Ramos (cell line): ENCODE results near the gene LPP.

Experiments
- in situ Hi-C: fragments of 300-500 bp; cut with MboI; formaldehyde crosslinking; loops from one replicate; pipeline ENCODE4 v1.14.3; 2022; ENCODE audit warnings: low sequenced_read_pairs; ENCODE audit not compliant: unreplicated experiment

LPP gene

GRCh38 chr3:188671971-188672370 lies 518.0 kb downstream of the LPP start:
- in situ Hi-C loops, result no loop called here

- in situ Hi-C loops, result no loop called here
These were observed 518.9 kb downstream of the LPP start for GRCh38 chr3:188672840-188673239.

- in situ Hi-C loops, result no loop called here
These were observed 519.8 kb downstream of the LPP start for GRCh38 chr3:188673646-188674186.

- in situ Hi-C loops, result no loop called here
These were observed 520.6 kb downstream of the LPP start for GRCh38 chr3:188674595-188674994.

- in situ Hi-C loops, result no loop called here
These were observed 523.4 kb downstream of the LPP start for GRCh38 chr3:188677344-188677743.

GRCh38 chr3:188680189-188680588 lies 526.2 kb downstream of the LPP start:
- in situ Hi-C loops, result no loop called here

GRCh38 chr3:188680605-188681004 lies 526.6 kb downstream of the LPP start:
- in situ Hi-C loops, result no loop called here

GRCh38 chr3:188682316-188682715 lies 528.4 kb downstream of the LPP start:
- in situ Hi-C loops, result no loop called here

- in situ Hi-C loops, result no loop called here
These were observed 529.1 kb downstream of the LPP start for GRCh38 chr3:188683032-188683521.

GRCh38 chr3:188684276-188684675 lies 530.3 kb downstream of the LPP start:
- in situ Hi-C loops, result no loop called here

- in situ Hi-C loops, result no loop called here
These were observed 531.8 kb downstream of the LPP start for GRCh38 chr3:188685789-188686188.

- in situ Hi-C loops, result no loop called here
These were observed 532.4 kb downstream of the LPP start for GRCh38 chr3:188686324-188686723.

GRCh38 chr3:188687389-188687788 lies 533.4 kb downstream of the LPP start:
- in situ Hi-C loops, result no loop called here

GRCh38 chr3:188689101-188689574 lies 535.2 kb downstream of the LPP start:
- in situ Hi-C loops, result no loop called here

- in situ Hi-C loops, result no loop called here
These were observed 536.1 kb downstream of the LPP start for GRCh38 chr3:188690064-188690463.

- in situ Hi-C loops, result no loop called here
These were observed 537.0 kb downstream of the LPP start for GRCh38 chr3:188691004-188691403.

GRCh38 chr3:188691665-188692064 lies 537.7 kb downstream of the LPP start:
- in situ Hi-C loops, result no loop called here

- in situ Hi-C loops, result no loop called here
These were observed 538.7 kb downstream of the LPP start for GRCh38 chr3:188692700-188693099.

GRCh38 chr3:188693435-188693834 lies 539.5 kb downstream of the LPP start:
- in situ Hi-C loops, result no loop called here

GRCh38 chr3:188695241-188695640 lies 541.3 kb downstream of the LPP start:
- in situ Hi-C loops, result no loop called here

GRCh38 chr3:188697127-188697526 lies 543.2 kb downstream of the LPP start:
- in situ Hi-C loops, result no loop called here

- in situ Hi-C loops, result no loop called here
These were observed 544.5 kb downstream of the LPP start for GRCh38 chr3:188698436-188698835.
